ENCODE measurements around the gene THRAP3. TPM values are rescaled to one million over a fixed set of nuclear protein-coding genes. Genes with fewer than 3 reads are reported as not detected.
"Not testable (repeated sequence)": the region's sequence is repeated elsewhere in the genome, so short reads cannot be mapped to it uniquely, and the experiment has no call there.

THRAP3 gene
- total and polyA plus RNA-seq, 2 experiments from 2014 or later: 61.5 to 95.2 TPM

- H3K9ac ChIP-seq: peak overlapping the region; percentile 78
- H3F3A ChIP-seq (ENCODE audit: insufficient read depth): peaks cover 67% of the 10 kb centered on the region
- H3K36me3 ChIP-seq (ENCODE audit: low read depth): no peaks in the 10 kb centered on the region
- H3K9me3 ChIP-seq (ENCODE audit: low read depth): no peaks in the 10 kb centered on the region
- peaks cover 25% of the 10 kb centered on the region; the same call in 1 of the 2 replicates for H4K20me1 ChIP-seq (ENCODE audit: insufficient read depth)
- H3K27ac ChIP-seq: peak overlapping the region; percentile 99
- 4 to 8% methylated on average over 4 of the region's 4 CpGs for WGBS, 2 experiments (ENCODE audit: low coverage in 1 of 2, low lambda C conversion rate in 2 of 2, missing lambda C conversion rate in 2 of 2)
- peak; percentile 91 for DNase-seq
- peaks cover 100% of the 10 kb centered on the region for H3K79me2 ChIP-seq (ENCODE audit: insufficient read depth)
- TF ChIP-seq EZH2 (IDR thresholded peaks at IDR 0.05; ENCODE audit: insufficient read depth, poor library complexity, severe bottlenecking) (no peak), EZH2phosphoT487 (IDR thresholded peaks at IDR 0.05; ENCODE audit: insufficient read depth, low read depth) (no peak)
- no peaks in the 10 kb centered on the region for H3K9me2 ChIP-seq (ENCODE audit: insufficient read depth)
- no peak overlapping the region for H3K4me3 ChIP-seq
- H2AFZ ChIP-seq: no peak overlapping the region
- peak overlapping the region; percentile 64 for H3K4me2 ChIP-seq (ENCODE audit: unreplicated experiment)
- no peaks in the 10 kb centered on the region for H3K27me3 ChIP-seq (replicated peaks; ENCODE audit: insufficient read depth)
- in situ Hi-C loops (cut with MboI): no loop called here
- peaks cover 63% of the 10 kb centered on the region for H3K4me1 ChIP-seq (ENCODE audit: insufficient read depth)
Observed at GRCh38 chr1:36248250-36248894, 24.1 kb downstream of the THRAP3 start.

GRCh38 chr1:36251794-36252481, 27.7 kb downstream of the THRAP3 start:
- in situ Hi-C loops (cut with MboI): no loop called here
- TF ChIP-seq EZH2phosphoT487 (IDR thresholded peaks at IDR 0.05; ENCODE audit: insufficient read depth, low read depth): no peak
- H3K27ac ChIP-seq: peak overlapping the region; percentile 54

GRCh38 chr1:36252482-36252824, 28.2 kb downstream of the THRAP3 start:
- H3K4me2 ChIP-seq (ENCODE audit: unreplicated experiment): peak overlapping the region; percentile 35
- peaks cover 65% of the 10 kb centered on the region for H3F3A ChIP-seq (ENCODE audit: insufficient read depth)
- H3K9me3 ChIP-seq (ENCODE audit: low read depth); H2AFZ ChIP-seq; H3K36me3 ChIP-seq (ENCODE audit: low read depth); H3K27me3 ChIP-seq (replicated peaks; ENCODE audit: insufficient read depth); in situ Hi-C loops (cut with MboI); H3K4me3 ChIP-seq; DNase-seq; H3K9me2 ChIP-seq (ENCODE audit: insufficient read depth): not testable (repeated sequence)
- H3K4me1 ChIP-seq (ENCODE audit: insufficient read depth): peaks cover 68% of the 10 kb centered on the region
- peak overlapping the region; percentile 13; the same call in 1 of the 2 replicates for H3K9ac ChIP-seq
- peaks cover 100% of the 10 kb centered on the region for H3K79me2 ChIP-seq (ENCODE audit: insufficient read depth)
- peaks cover 32% of the 10 kb centered on the region; the same call in 1 of the 2 replicates for H4K20me1 ChIP-seq (ENCODE audit: insufficient read depth)
- 95 to 97% methylated on average over 6 of the region's 6 CpGs for WGBS, 2 experiments (ENCODE audit: low coverage in 1 of 2, low lambda C conversion rate in 2 of 2, missing lambda C conversion rate in 2 of 2)
- peak overlapping the region; percentile 54 for H3K27ac ChIP-seq

More at GRCh38 chr1:36251794-36252481, 27.7 kb downstream of the THRAP3 start:
- Histone ChIP-seq H4K20me1 (ENCODE audit: insufficient read depth) (peaks cover 27% of the 10 kb centered on the region; the same call in 1 of the 2 replicates), H3K4me1 (ENCODE audit: insufficient read depth) (peaks cover 65% of the 10 kb centered on the region), H3K9ac (peak overlapping the region; percentile 13; the same call in 1 of the 2 replicates), H3K4me3 (no peak overlapping the region), H3F3A (ENCODE audit: insufficient read depth) (peaks cover 67% of the 10 kb centered on the region), H2AFZ (no peak overlapping the region), H3K79me2 (ENCODE audit: insufficient read depth) (peaks cover 100% of the 10 kb centered on the region), H3K36me3 (ENCODE audit: low read depth) (no peaks in the 10 kb centered on the region), H3K27me3 (replicated peaks; ENCODE audit: insufficient read depth) (no peaks in the 10 kb centered on the region), H3K9me2 (ENCODE audit: insufficient read depth) (no peaks in the 10 kb centered on the region), H3K4me2 (ENCODE audit: unreplicated experiment) (peak overlapping the region; percentile 35), H3K9me3 (ENCODE audit: low read depth) (no peaks in the 10 kb centered on the region)
- peak; percentile 63 for DNase-seq
- 32 to 38% methylated on average over 9 of the region's 9 CpGs for WGBS, 2 experiments (ENCODE audit: low coverage in 1 of 2, low lambda C conversion rate in 2 of 2, missing lambda C conversion rate in 2 of 2)

GRCh38 chr1:36253161-36253862, 29.1 kb downstream of the THRAP3 start:
- TF ChIP-seq EZH2phosphoT487 (IDR thresholded peaks at IDR 0.05; ENCODE audit: insufficient read depth, low read depth): no peak
- TF ChIP-seq EZH2 (IDR thresholded peaks at IDR 0.05; ENCODE audit: insufficient read depth, poor library complexity, severe bottlenecking): no peak
- WGBS, 2 experiments (ENCODE audit: low coverage in 1 of 2, low lambda C conversion rate in 2 of 2, missing lambda C conversion rate in 2 of 2): 21 to 24% methylated on average over 5 of the region's 5 CpGs
- Histone ChIP-seq H2AFZ (no peak overlapping the region), H3K79me2 (ENCODE audit: insufficient read depth) (peaks cover 100% of the 10 kb centered on the region), H3K9me2 (ENCODE audit: insufficient read depth) (no peaks in the 10 kb centered on the region), H3K36me3 (ENCODE audit: low read depth) (no peaks in the 10 kb centered on the region), H3K9ac (peak overlapping the region; percentile 12; the same call in 1 of the 2 replicates), H4K20me1 (ENCODE audit: insufficient read depth) (peaks cover 37% of the 10 kb centered on the region; the same call in 1 of the 2 replicates), H3K9me3 (ENCODE audit: low read depth) (no peaks in the 10 kb centered on the region), H3K4me3 (no peak overlapping the region), H3K27me3 (replicated peaks; ENCODE audit: insufficient read depth) (no peaks in the 10 kb centered on the region), H3K27ac (peak overlapping the region; percentile 68), H3K4me1 (ENCODE audit: insufficient read depth) (peaks cover 62% of the 10 kb centered on the region), H3F3A (ENCODE audit: insufficient read depth) (peaks cover 61% of the 10 kb centered on the region), H3K4me2 (ENCODE audit: unreplicated experiment) (peak overlapping the region; percentile 19)
- peak; percentile 81 for DNase-seq
- in situ Hi-C loops (cut with MboI): no loop called here

All from GM23248 (cell line).